ENCODE data around the gene PCDH15. TPM values are rescaled to one million over a fixed set of nuclear protein-coding genes. Genes with fewer than 3 reads are reported as not detected.

PCDH15 gene
- total and polyA plus RNA-seq, 2 of the 4 experiments (the other 2 are of a cell fraction): not detected

DNA sequence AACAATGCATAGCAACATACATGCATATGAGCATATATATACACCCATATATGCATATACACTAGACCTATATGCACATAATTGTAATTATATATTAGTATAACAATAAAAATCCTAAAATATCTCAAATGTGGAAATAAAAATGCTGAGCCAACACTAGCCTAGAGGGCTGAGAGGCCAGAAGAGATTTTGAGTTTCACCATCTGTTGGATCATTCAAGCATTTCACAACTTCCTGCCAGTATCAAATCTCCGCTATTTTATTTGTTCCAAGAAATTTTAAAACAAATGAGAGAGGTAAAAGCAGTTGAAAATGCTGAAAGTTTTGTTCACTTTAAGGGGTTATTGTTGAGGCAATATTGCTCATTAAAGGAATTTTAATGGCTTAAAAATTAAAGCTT lies 187.0 kb downstream of the PCDH15 start:
- no peak overlapping the region for H3K14ac ChIP-seq (replicated peaks; ENCODE audit: low read depth, low read length)
- ChIA-PET CTCF (no interaction called here), POLR2A (ENCODE audit: unreplicated experiment) (no interaction called here)
- in situ Hi-C loops (cut with MboI; ENCODE audit: low sequenced_read_pairs): no loop called here
- no peak overlapping the region for H3K9ac ChIP-seq (ENCODE audit: low read depth, low read length)
- intact Hi-C loops (cut with micrococcal nuclease): no loop called here
- no peak overlapping the region for H2AK5ac ChIP-seq (ENCODE audit: low read depth, low read length)
- no peaks in the 10 kb centered on the region for H4K20me1 ChIP-seq (ENCODE audit: insufficient read depth, low read length)
- no peak overlapping the region for H2BK5ac ChIP-seq (ENCODE audit: low read depth, low read length, poor library complexity, severe bottlenecking)
- H2AFZ ChIP-seq (replicated peaks; ENCODE audit: low read length, poor library complexity): no peak overlapping the region
- no peak overlapping the region for H4K5ac ChIP-seq (ENCODE audit: low read depth, low read length)
- H3K36me3 ChIP-seq (ENCODE audit: control insufficient read depth, insufficient read depth, low read length): no peaks in the 10 kb centered on the region
- BruUV-seq (replicated peaks): no TSS peak
- H2BK120ac ChIP-seq (ENCODE audit: low read depth, low read length): no peak overlapping the region
- H2BK15ac ChIP-seq (ENCODE audit: low read depth, low read length): no peak overlapping the region
- H4K91ac ChIP-seq (ENCODE audit: insufficient read depth, low read depth, low read length): no peak overlapping the region
- H3K23ac ChIP-seq (ENCODE audit: low read depth, low read length): no peak overlapping the region
- no peak overlapping the region for H3K4me2 ChIP-seq (ENCODE audit: low read depth, low read length)
- ATAC-seq (ENCODE audit: low read depth): no peak
- H3K27ac ChIP-seq (ENCODE audit: insufficient read depth, low read length): no peak overlapping the region
- H3K79me1 ChIP-seq (ENCODE audit: low read depth in 1 of 2, low read length in 2 of 2): no peaks in the 10 kb centered on the region
- no peak overlapping the region for H2BK20ac ChIP-seq (ENCODE audit: low read depth, low read length)
- H3K4me3 ChIP-seq (ENCODE audit: insufficient read depth, low read depth, low read length): no peak overlapping the region
- H3K4ac ChIP-seq (ENCODE audit: low read depth, low read length): no peak overlapping the region
- no peak for DNase-seq
- no peak overlapping the region for H3K18ac ChIP-seq (ENCODE audit: low read depth, low read length)
- H4K8ac ChIP-seq (ENCODE audit: low read depth in 2 of 2, low read length in 2 of 2): no peak overlapping the region
- no peaks in the 10 kb centered on the region for H3K9me1 ChIP-seq (ENCODE audit: insufficient read depth, low read length)
- no peaks in the 10 kb centered on the region for H3K4me1 ChIP-seq (ENCODE audit: control insufficient read depth, insufficient read depth, low read length)
- H3K9me3 ChIP-seq (ENCODE audit: control insufficient read depth, insufficient read depth, low read length): no peaks in the 10 kb centered on the region
- no CpG with 5 or more reads among the region's 1 CpG for WGBS, 2 experiments (ENCODE audit: extremely low coverage in 2 of 2, insufficient read length in 1 of 2)
- H2AK9ac ChIP-seq (replicated peaks; ENCODE audit: low read depth, low read length, poor library complexity): no peak overlapping the region
- H3K27me3 ChIP-seq (ENCODE audit: control insufficient read depth, insufficient read depth, low read length): no peaks in the 10 kb centered on the region
- no peak overlapping the region for H3K56ac ChIP-seq (ENCODE audit: extremely low read depth, insufficient read depth, low read length)
- dilution Hi-C loops (cut with HindIII; ENCODE audit: low sequenced_read_pairs, unreplicated experiment): no loop called here
- TF ChIP-seq MXI1 (IDR thresholded peaks at IDR 0.05; ENCODE audit: borderline replicate concordance, low read depth, low read length) (no peak), CHD1 (IDR thresholded peaks at IDR 0.05; ENCODE audit: low read depth, low read length) (no peak), MAZ (IDR thresholded peaks at IDR 0.05; ENCODE audit: borderline replicate concordance, low read depth, low read length) (no peak), CTCF (conservative IDR thresholded peaks at IDR 0.05; ENCODE audit: low read depth, low read length) (no peak), NFE2L2 (IDR thresholded peaks at IDR 0.05; ENCODE audit: low read depth, low read length) (no peak), FOS (IDR thresholded peaks at IDR 0.05; ENCODE audit: low read depth, low read length) (no peak), RFX5 (IDR thresholded peaks at IDR 0.05; ENCODE audit: low read depth, low read length) (no peak), RCOR1 (IDR thresholded peaks at IDR 0.05; ENCODE audit: insufficient replicate concordance, low read length) (no peak), BHLHE40 (IDR thresholded peaks at IDR 0.05; ENCODE audit: low read depth, low read length) (no peak)
- TF ChIP-seq, protein P1, sequence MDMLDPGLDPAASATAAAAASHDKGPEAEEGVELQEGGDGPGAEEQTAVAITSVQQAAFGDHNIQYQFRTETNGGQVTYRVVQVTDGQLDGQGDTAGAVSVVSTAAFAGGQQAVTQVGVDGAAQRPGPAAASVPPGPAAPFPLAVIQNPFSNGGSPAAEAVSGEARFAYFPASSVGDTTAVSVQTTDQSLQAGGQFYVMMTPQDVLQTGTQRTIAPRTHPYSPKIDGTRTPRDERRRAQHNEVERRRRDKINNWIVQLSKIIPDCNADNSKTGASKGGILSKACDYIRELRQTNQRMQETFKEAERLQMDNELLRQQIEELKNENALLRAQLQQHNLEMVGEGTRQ (IDR thresholded peaks at IDR 0.05; ENCODE audit: low read depth, low read length): no peak
- TF ChIP-seq, protein P2, sequence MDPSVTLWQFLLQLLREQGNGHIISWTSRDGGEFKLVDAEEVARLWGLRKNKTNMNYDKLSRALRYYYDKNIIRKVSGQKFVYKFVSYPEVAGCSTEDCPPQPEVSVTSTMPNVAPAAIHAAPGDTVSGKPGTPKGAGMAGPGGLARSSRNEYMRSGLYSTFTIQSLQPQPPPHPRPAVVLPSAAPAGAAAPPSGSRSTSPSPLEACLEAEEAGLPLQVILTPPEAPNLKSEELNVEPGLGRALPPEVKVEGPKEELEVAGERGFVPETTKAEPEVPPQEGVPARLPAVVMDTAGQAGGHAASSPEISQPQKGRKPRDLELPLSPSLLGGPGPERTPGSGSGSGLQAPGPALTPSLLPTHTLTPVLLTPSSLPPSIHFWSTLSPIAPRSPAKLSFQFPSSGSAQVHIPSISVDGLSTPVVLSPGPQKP (IDR thresholded peaks at IDR 0.05; ENCODE audit: borderline replicate concordance, low read depth, low read length): no peak

Data from IMR-90 (cell line).